Upper lobe of left lung (tissue), 6 donors: ENCODE results near the gene AQP11. TPM values are rescaled to one million over a fixed set of nuclear protein-coding genes. Genes with fewer than 3 reads are reported as not detected.
"Not testable (repeated sequence)": the region's sequence is repeated elsewhere in the genome, so short reads cannot be mapped to it uniquely, and the experiment has no call there.

Experiments used
- ATAC-seq, 2 donors: fragments of 200-7000 bp; cut with Tn5 transposase; one replicate each; pipeline ENCODE4 v1.9.1; 2022; ENCODE audit warnings: mild to moderate bottlenecking in 2 of 2, moderate library complexity in 2 of 2; ENCODE audit not compliant: low FRiP score in 2 of 2
- DNase-seq, 2 donors: peaks; one replicate each; pipeline ENCODE4 v3.0.0-alpha.2; 2019 to 2020
- H3K27ac ChIP-seq, 4 donors: fragments of 200-600 bp; sonication (generic); one replicate each; pipeline ENCODE4 v1.5.1; 2016 to 2019
- H3K27me3 ChIP-seq, 4 donors: fragments of 200-600 bp; sonication (generic); one replicate each; pipeline ENCODE4 v1.5.1; 2017 to 2019
- H3K36me3 ChIP-seq, 4 donors: fragments of 200-600 bp; sonication (generic); one replicate each; pipeline ENCODE4 v1.5.1; 2016 to 2019
- H3K4me1 ChIP-seq, 4 donors: fragments of 200-600 bp; sonication (generic); one replicate each; pipeline ENCODE4 v1.5.1; 2018 to 2019
- H3K4me3 ChIP-seq, 4 donors: fragments of 200-600 bp; sonication (generic); one replicate each; pipeline ENCODE4 v1.5.1; 2017 to 2019; ENCODE audit warnings: mild to moderate bottlenecking in 2 of 4, moderate library complexity in 1 of 4
- H3K9me3 ChIP-seq, 4 donors: fragments of 200-600 bp; sonication (generic); one replicate each; pipeline ENCODE4 v1.5.1; 2018 to 2019
- CTCF ChIP-seq, 6 experiments: fragments of 450-650 bp in 4 of 6; fragments of 200-600 bp in 2 of 6; sonication (generic) in 2 of 6; IDR thresholded peaks; one replicate each; pipeline ENCODE4 v1.5.1; 2016 to 2019; ENCODE audit warnings: antibody characterized with exemption in 6 of 6
- EP300 ChIP-seq, 4 donors: sonication (generic); formaldehyde crosslinking; IDR thresholded peaks; one replicate each; pipeline ENCODE4 v1.5.1; 2017; ENCODE audit warnings: antibody characterized with exemption in 4 of 4, control low read depth in 2 of 4
- POLR2A ChIP-seq, 4 donors: fragments of 450-650 bp; IDR thresholded peaks; one replicate each; pipeline ENCODE4 v1.5.1; 2016 to 2017; ENCODE audit warnings: antibody characterized with exemption in 4 of 4, mild to moderate bottlenecking in 2 of 4
- POLR2AphosphoS5 ChIP-seq, 2 donors: sonication (generic); formaldehyde crosslinking; IDR thresholded peaks; one replicate each; pipeline ENCODE4 v1.5.1; 2017; ENCODE audit warnings: antibody characterized with exemption in 2 of 2
- WGBS, 2 donors: methylation state at CpG; one replicate each; pipeline ENCODE4 v1.1.5; 2017 to 2018; 5-methylcytosine and 5-hydroxymethylcytosine counted together
- total RNA-seq, 6 donors: library from RNA; depleted of rRNA in 4 of 6; stranded (reverse); fragments of >200 nt in 4 of 6; gene quantifications; one replicate each; pipeline versions ENCODE4 v1.1.0 to v1.2.1, GENCODE V29; 2016 to 2021
- donor health status: DM: no; HTN: no; CAD: no; lungs with moderate emphysema.
- donor health status: DM: no; HTN: yes; CAD: no; lungs with severe emphysema.

Gene AQP11
- total RNA-seq, 6 donors from 2014 or later = 0.49 to 0.91 (median 0.60) TPM; not detected in 2

- TF ChIP-seq EP300 (IDR thresholded peaks at IDR 0.05) (no peak), POLR2A (IDR thresholded peaks at IDR 0.05) (no peak), POLR2AphosphoS5 (IDR thresholded peaks at IDR 0.05) (no peak), CTCF (IDR thresholded peaks at IDR 0.05) (no peak)
- Histone ChIP-seq H3K9me3 (no peaks in the 10 kb centered on the region), H3K27ac (no peak overlapping the region), H3K36me3 (peaks cover 0 to 17% (median 1%) of the 10 kb centered on the region in 4 donors), H3K27me3 (no peaks in the 10 kb centered on the region), H3K4me3 (no peak overlapping the region), H3K4me1 (peaks cover 0 to 10% (median 7%) of the 10 kb centered on the region in 4 donors)
- DNase-seq (no peak), ATAC-seq (no peak)
- 78 to 81% methylated on average over 4 of the region's 4 CpGs for whole genome bisulfite sequencing, 2 donors
Measured at GRCh38 chr11:77630157-77630710, 40.5 kb downstream of the AQP11 start.

- Histone ChIP-seq H3K4me1 (peaks cover 12 to 27% (median 26%) of the 10 kb centered on the region in 4 donors), H3K27ac (peak overlapping the region in 2 of 4 donors; percentile 16)
- WGBS, 2 donors = 70 to 83% methylated on average over 5 of the region's 5 CpGs
- not testable (repeated sequence) for H3K9me3 ChIP-seq, ATAC-seq, H3K36me3 ChIP-seq, H3K27me3 ChIP-seq, H3K4me3 ChIP-seq
- peak in 1 of 2 donors; percentile 40 for DNase-seq
Measured at GRCh38 chr11:77633926-77634325, 44.2 kb downstream of the AQP11 start.

- no peaks in the 10 kb centered on the region for H3K36me3 ChIP-seq
- H3K27ac ChIP-seq = peak overlapping the region in 3 of 4 donors; percentile 71 to 84 (median 81)
- WGBS, 2 donors = 5 to 9% methylated on average over 14 of the region's 14 CpGs
- H3K9me3 ChIP-seq = no peaks in the 10 kb centered on the region
- H3K4me3 ChIP-seq = peak overlapping the region; percentile 83 to 96 (median 94)
- H3K4me1 ChIP-seq = peaks cover 12 to 31% (median 24%) of the 10 kb centered on the region in 4 donors
- DNase-seq (no peak), ATAC-seq (no peak)
- TF ChIP-seq POLR2A (IDR thresholded peaks at IDR 0.05) = no peak
- no peak for TF ChIP-seq EP300 (IDR thresholded peaks at IDR 0.05)
- no peak for TF ChIP-seq CTCF (IDR thresholded peaks at IDR 0.05)
- TF ChIP-seq POLR2AphosphoS5 (IDR thresholded peaks at IDR 0.05) = no peak
- no peaks in the 10 kb centered on the region for H3K27me3 ChIP-seq
Measured at GRCh38 chr11:77636731-77637344, 47.1 kb downstream of the AQP11 start.

- 0 to 1% methylated on average over 27 to 39 of the region's 41 CpGs for WGBS, 2 donors
- H3K9me3 ChIP-seq = no peaks in the 10 kb centered on the region
- H3K27me3 ChIP-seq = no peaks in the 10 kb centered on the region
- peaks cover 12 to 32% (median 24%) of the 10 kb centered on the region in 4 donors for H3K4me1 ChIP-seq
- peak within 1 kb of the TSS; percentile 71 to 84 (median 80) for H3K27ac ChIP-seq
- DNase-seq (peak; percentile 89 to 90), ATAC-seq (peak; percentile 96 to 99)
- no peaks in the 10 kb centered on the region for H3K36me3 ChIP-seq
- H3K4me3 ChIP-seq = peak within 1 kb of the TSS; percentile 83 to 96 (median 94)
- peak; percentile 80 to 81 for TF ChIP-seq POLR2AphosphoS5 (IDR thresholded peaks at IDR 0.05)
- TF ChIP-seq POLR2A (IDR thresholded peaks at IDR 0.05) = peak in 3 of 4 donors; percentile 53 to 84 (median 56)
- no peak for TF ChIP-seq EP300 (IDR thresholded peaks at IDR 0.05)
Measured at GRCh38 chr11:77637345-77638165, 47.8 kb downstream of the AQP11 start, which contains the start of gene CLNS1A. Gene CLNS1A, minus strand, starts transcription at chr11:77637794. Its CDS starts 80 bp downstream, at chr11:77637714.

GRCh38 chr11:77642228-77642627 lies 52.5 kb downstream of the AQP11 start:
- 68 to 78% methylated on average over 2 of the region's 2 CpGs for WGBS, 2 donors

More at GRCh38 chr11:77642228-77642627, 52.5 kb downstream of the AQP11 start:
- Histone ChIP-seq H3K36me3 (no peaks in the 10 kb centered on the region), H3K27ac (no peak overlapping the region), H3K4me1 (peaks cover 0 to 10% (median 4%) of the 10 kb centered on the region in 4 donors), H3K4me3 (no peak overlapping the region), H3K27me3 (no peaks in the 10 kb centered on the region), H3K9me3 (no peaks in the 10 kb centered on the region)
- DNase-seq (no peak), ATAC-seq (no peak)
- no peak for TF ChIP-seq POLR2AphosphoS5 (IDR thresholded peaks at IDR 0.05)
- no peak for TF ChIP-seq CTCF (IDR thresholded peaks at IDR 0.05)
- no peak for TF ChIP-seq POLR2A (IDR thresholded peaks at IDR 0.05)
- TF ChIP-seq EP300 (IDR thresholded peaks at IDR 0.05) = no peak
